PC-9 (cell line): ENCODE measurements around the gene GNG3. TPM values are rescaled to one million over a fixed set of nuclear protein-coding genes. Genes with fewer than 3 reads are reported as not detected.

ENCODE experiments used
- BruUV-seq: library from RNA; stranded (reverse); fragments of 400-500 nt; replicated peaks from 2 replicates; lab custom pipeline; 2021; lab: Mats Ljungman, UMichigan
- CTCF ChIA-PET: fragments of 300-600 bp; sonication (Branson Sonifier 250); formaldehyde crosslinking; loops from one replicate; lab custom pipeline; 2022; ENCODE audit warnings: antibody characterized with exemption; lab: Charles Lee
- POLR2A ChIA-PET: fragments of 300-600 bp; sonication (Branson Sonifier 250); formaldehyde crosslinking; loops from one replicate; lab custom pipeline; 2022; ENCODE audit warnings: antibody characterized with exemption; ENCODE audit not compliant: unreplicated experiment; lab: Charles Lee
- DNase-seq, 2 experiments: peaks; one replicate each; pipeline versions ENCODE4 v3.0.0 to v3.0.0-alpha.2; 2015 to 2022; ENCODE audit warnings: mixed read lengths in 1 of 2
- H2AFZ ChIP-seq: fragments of 200-600 bp; sonication (generic); 2 replicates; pipeline ENCODE4 v1.8.1; 2017; ENCODE audit warnings: antibody characterized with exemption
- H3F3A ChIP-seq: fragments of 200-600 bp; sonication (generic); 2 replicates; pipeline ENCODE4 v1.8.1; 2017; ENCODE audit warnings: antibody characterized with exemption, mild to moderate bottlenecking, low read depth; ENCODE audit not compliant: insufficient read depth
- H3K27ac ChIP-seq: fragments of 200-600 bp; sonication (generic); 2 replicates; pipeline ENCODE4 v1.6.1; 2016; ENCODE audit warnings: mixed run types
- H3K27me3 ChIP-seq: fragments of 200-600 bp; sonication (generic); 2 replicates; pipeline ENCODE4 v1.6.1; 2016; ENCODE audit warnings: low read depth, mixed run types; ENCODE audit not compliant: insufficient read depth
- H3K36me3 ChIP-seq: fragments of 200-600 bp; sonication (generic); 2 replicates; pipeline ENCODE4 v1.6.1; 2016; ENCODE audit warnings: low read depth, mixed run types
- H3K4me1 ChIP-seq: fragments of 200-600 bp; sonication (generic); replicated peaks from 2 replicates; pipeline ENCODE4 v1.6.1; 2016; ENCODE audit warnings: mixed run types; ENCODE audit not compliant: insufficient read depth
- H3K4me2 ChIP-seq: fragments of 200-600 bp; sonication (generic); 2 replicates; pipeline ENCODE4 v1.6.1; 2017; ENCODE audit warnings: mixed run types
- H3K4me3 ChIP-seq: fragments of 200-600 bp; sonication (generic); 2 replicates; pipeline ENCODE4 v1.6.1; 2016; ENCODE audit warnings: mixed run types
- H3K79me2 ChIP-seq: fragments of 200-600 bp; sonication (generic); 2 replicates; pipeline ENCODE4 v1.6.1; 2017; ENCODE audit warnings: low read depth, mixed run types
- H3K9me2 ChIP-seq: fragments of 200-600 bp; sonication (generic); 2 replicates; pipeline ENCODE4 v1.8.1; 2017; ENCODE audit warnings: mild to moderate bottlenecking; ENCODE audit not compliant: insufficient read depth
- H3K9me3 ChIP-seq: fragments of 200-600 bp; sonication (generic); 2 replicates; pipeline ENCODE4 v1.8.1; 2016; ENCODE audit warnings: low read depth; ENCODE audit not compliant: insufficient read depth
- H4K20me1 ChIP-seq: fragments of 200-600 bp; sonication (generic); 2 replicates; pipeline ENCODE4 v1.8.1; 2017; ENCODE audit not compliant: insufficient read depth
- EZH2 ChIP-seq: fragments of 200-600 bp; sonication (generic); IDR thresholded peaks from 2 replicates; pipeline ENCODE4 v1.8.0; 2017; ENCODE audit warnings: antibody characterized with exemption, low read depth
- intact Hi-C: fragments of 100-400 bp; cut with micrococcal nuclease; formaldehyde crosslinking; loops from one replicate; pipeline ENCODE4 v1.10.0; 2022; ENCODE audit not compliant: unreplicated experiment
- total RNA-seq: library from RNA; stranded (reverse); gene quantifications from 2 replicates; pipeline ENCODE4 v1.2.3, GENCODE V29; 2021
- TF ChIP-seq, protein P1 (sequence below): fragments of 200-600 bp; sonication (generic); conservative IDR thresholded peaks from 2 replicates; pipeline ENCODE4 v1.6.1; 2017; ENCODE audit warnings: mixed run types, antibody characterized with exemption, mild to moderate bottlenecking, moderate library complexity

Gene GNG3
- total RNA-seq, 1 experiment from 2014 or later: 0.57 TPM

- Histone ChIP-seq H3K27ac (peak overlapping the region; percentile 42; the same call in 1 of the 2 replicates), H3K9me2 (no peaks in the 10 kb centered on the region), H2AFZ (no peak overlapping the region), H3K4me3 (no peak overlapping the region), H3K27me3 (no peaks in the 10 kb centered on the region), H3K79me2 (peaks cover 19% of the 10 kb centered on the region), H3F3A (peaks cover 62% of the 10 kb centered on the region), H3K4me2 (no peak overlapping the region), H3K36me3 (peaks cover 41% of the 10 kb centered on the region), H4K20me1 (no peaks in the 10 kb centered on the region), H3K4me1 (peaks cover 22% of the 10 kb centered on the region), H3K9me3 (no peaks in the 10 kb centered on the region)
- CTCF ChIA-PET: interaction anchor here (0.6 kb wide), 1 partner anchor 120 kb away, joined by 8 read pairs; no protein-coding TSS in a partner anchor
- intact Hi-C loops: no loop called here
- POLR2A ChIA-PET: no interaction called here
- TF ChIP-seq, protein P1, sequence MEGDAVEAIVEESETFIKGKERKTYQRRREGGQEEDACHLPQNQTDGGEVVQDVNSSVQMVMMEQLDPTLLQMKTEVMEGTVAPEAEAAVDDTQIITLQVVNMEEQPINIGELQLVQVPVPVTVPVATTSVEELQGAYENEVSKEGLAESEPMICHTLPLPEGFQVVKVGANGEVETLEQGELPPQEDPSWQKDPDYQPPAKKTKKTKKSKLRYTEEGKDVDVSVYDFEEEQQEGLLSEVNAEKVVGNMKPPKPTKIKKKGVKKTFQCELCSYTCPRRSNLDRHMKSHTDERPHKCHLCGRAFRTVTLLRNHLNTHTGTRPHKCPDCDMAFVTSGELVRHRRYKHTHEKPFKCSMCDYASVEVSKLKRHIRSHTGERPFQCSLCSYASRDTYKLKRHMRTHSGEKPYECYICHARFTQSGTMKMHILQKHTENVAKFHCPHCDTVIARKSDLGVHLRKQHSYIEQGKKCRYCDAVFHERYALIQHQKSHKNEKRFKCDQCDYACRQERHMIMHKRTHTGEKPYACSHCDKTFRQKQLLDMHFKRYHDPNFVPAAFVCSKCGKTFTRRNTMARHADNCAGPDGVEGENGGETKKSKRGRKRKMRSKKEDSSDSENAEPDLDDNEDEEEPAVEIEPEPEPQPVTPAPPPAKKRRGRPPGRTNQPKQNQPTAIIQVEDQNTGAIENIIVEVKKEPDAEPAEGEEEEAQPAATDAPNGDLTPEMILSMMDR: no peak
- TF ChIP-seq EZH2: no peak
- DNase-seq: no peak
- no TSS peak for BruUV-seq
These were observed 4.9 kb downstream of the GNG3 start for GRCh38 chr11:62712276-62712812.

DNA sequence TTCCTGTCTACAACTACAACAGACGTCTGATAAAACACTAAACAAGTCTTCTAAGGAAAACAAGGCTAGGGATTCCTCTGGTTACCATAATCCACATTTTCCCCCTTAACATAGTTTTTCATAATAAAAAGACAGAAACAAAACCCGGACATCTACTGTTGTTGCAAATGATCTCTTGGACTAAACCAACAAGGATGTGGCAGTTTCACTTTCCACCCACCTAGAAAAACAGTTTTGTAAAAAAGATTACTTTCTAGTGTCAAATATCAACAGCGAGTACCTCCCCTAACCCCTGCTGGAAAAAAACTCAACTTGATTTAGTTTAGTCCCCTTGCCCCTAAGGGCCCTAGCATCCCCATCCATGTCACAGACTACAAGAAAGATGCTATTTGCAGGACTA lies 5.4 kb downstream of the GNG3 start:
- peaks cover 24% of the 10 kb centered on the region for H3K79me2 ChIP-seq
- H3F3A ChIP-seq: peaks cover 65% of the 10 kb centered on the region
- intact Hi-C loops: no loop called here
- no peaks in the 10 kb centered on the region for H3K27me3 ChIP-seq
- ChIA-PET POLR2A (no interaction called here), CTCF (no interaction called here)
- H3K4me3 ChIP-seq: no peak overlapping the region
- H3K9me2 ChIP-seq: no peaks in the 10 kb centered on the region
- peaks cover 46% of the 10 kb centered on the region for H3K36me3 ChIP-seq
- no peak for DNase-seq
- no peak overlapping the region for H2AFZ ChIP-seq
- H4K20me1 ChIP-seq: no peaks in the 10 kb centered on the region
- H3K4me2 ChIP-seq: no peak overlapping the region
- H3K27ac ChIP-seq: peak overlapping the region; percentile 42
- peaks cover 21% of the 10 kb centered on the region for H3K4me1 ChIP-seq
- BruUV-seq: no TSS peak
- TF ChIP-seq, protein P1: no peak
- no peak for TF ChIP-seq EZH2
- no peaks in the 10 kb centered on the region for H3K9me3 ChIP-seq

- no peaks in the 10 kb centered on the region for H4K20me1 ChIP-seq
- no peaks in the 10 kb centered on the region for H3K9me2 ChIP-seq
- POLR2A ChIA-PET: no interaction called here
- peaks cover 51% of the 10 kb centered on the region for H3K36me3 ChIP-seq
- peak overlapping the region; percentile 42 for H3K27ac ChIP-seq
- DNase-seq: peak; percentile 55 to 63
- 0 out of 2 replicates have a peak overlapping the region, but pooled peaks have one; percentile 6 for H3K4me2 ChIP-seq
- CTCF ChIA-PET: no interaction called here
- H3K4me3 ChIP-seq: no peak overlapping the region
- BruUV-seq: no TSS peak
- intact Hi-C loops: no loop called here
- H3K9me3 ChIP-seq: no peaks in the 10 kb centered on the region
- no peaks in the 10 kb centered on the region for H3K27me3 ChIP-seq
- H3K4me1 ChIP-seq: peaks cover 16% of the 10 kb centered on the region
- no peak overlapping the region for H2AFZ ChIP-seq
- no peak for TF ChIP-seq EZH2
- TF ChIP-seq, protein P1: no peak
- H3K79me2 ChIP-seq: peaks cover 29% of the 10 kb centered on the region
- peaks cover 70% of the 10 kb centered on the region for H3F3A ChIP-seq
These were observed 5.9 kb downstream of the GNG3 start for GRCh38 chr11:62713343-62713742.
